ENCODE results near the gene EFL1. TPM values are rescaled to one million over a fixed set of nuclear protein-coding genes. Genes with fewer than 3 reads are reported as not detected.

The EFL1 gene
- polyA plus RNA-seq, 1 donor (not counting 4 experiments of a cell fraction or from before 2014, with no cell fraction given): 32.0 TPM

DNA sequence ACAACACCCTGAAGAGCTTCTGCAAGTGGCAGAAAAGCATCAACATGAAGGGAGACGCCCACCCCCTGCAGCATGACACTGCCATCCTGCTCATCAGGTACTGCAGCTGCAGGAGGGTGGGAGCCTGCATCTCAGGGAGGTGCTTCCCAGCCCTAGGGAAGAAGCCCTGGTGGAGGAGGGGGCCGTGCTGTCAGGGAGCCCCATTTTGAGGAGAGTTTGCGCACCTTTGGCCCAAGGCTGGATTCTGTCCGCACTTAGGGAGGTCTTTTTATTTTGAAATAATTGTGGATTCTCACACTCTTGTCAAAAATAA, 42.2 kb upstream of the EFL1 start:
- Histone ChIP-seq H3K27me3 (ENCODE audit: control insufficient read depth, extremely low read depth, insufficient read depth, low read length) (peaks cover 3% of the 10 kb centered on the region), H2AFZ (ENCODE audit: control insufficient read depth, low read length) (no peak overlapping the region), H3K36me3 (ENCODE audit: control insufficient read depth in 2 of 2, extremely low read depth in 1 of 2, insufficient read depth in 2 of 2, low read length in 2 of 2) (no peaks in the 10 kb centered on the region), H3K9ac (ENCODE audit: control insufficient read depth, extremely low read depth, insufficient read depth, low read length) (no peak overlapping the region), H3K27ac (ENCODE audit: control insufficient read depth, insufficient read depth, low read length) (no peak overlapping the region), H3K4me3 (ENCODE audit: control insufficient read depth in 2 of 3, extremely low read depth in 1 of 3, insufficient read depth in 2 of 3, low read depth in 1 of 3, low read length in 3 of 3) (no peak overlapping the region), H3K9me3 (ENCODE audit: control insufficient read depth, low read depth, low read length) (no peaks in the 10 kb centered on the region), H3K9me1 (ENCODE audit: control insufficient read depth, extremely low read depth, insufficient read depth, low read length) (no peaks in the 10 kb centered on the region), H4K20me1 (ENCODE audit: control insufficient read depth, extremely low read depth, insufficient read depth, low read length) (no peaks in the 10 kb centered on the region), H3K4me1 (ENCODE audit: control insufficient read depth, extremely low read depth, insufficient read depth, low read length) (no peaks in the 10 kb centered on the region), H3K4me2 (ENCODE audit: control insufficient read depth, extremely low read depth, insufficient read depth, low read depth, low read length) (no peak overlapping the region), H3K79me2 (ENCODE audit: control insufficient read depth, insufficient read depth, low read length) (no peaks in the 10 kb centered on the region)
- FAIRE-seq (no peak), DNase-seq (ENCODE audit: low read depth, low spot score) (no peak)
- TF ChIP-seq EZH2 (IDR thresholded peaks at IDR 0.05; ENCODE audit: low read length): no peak
- TF ChIP-seq, protein P1, sequence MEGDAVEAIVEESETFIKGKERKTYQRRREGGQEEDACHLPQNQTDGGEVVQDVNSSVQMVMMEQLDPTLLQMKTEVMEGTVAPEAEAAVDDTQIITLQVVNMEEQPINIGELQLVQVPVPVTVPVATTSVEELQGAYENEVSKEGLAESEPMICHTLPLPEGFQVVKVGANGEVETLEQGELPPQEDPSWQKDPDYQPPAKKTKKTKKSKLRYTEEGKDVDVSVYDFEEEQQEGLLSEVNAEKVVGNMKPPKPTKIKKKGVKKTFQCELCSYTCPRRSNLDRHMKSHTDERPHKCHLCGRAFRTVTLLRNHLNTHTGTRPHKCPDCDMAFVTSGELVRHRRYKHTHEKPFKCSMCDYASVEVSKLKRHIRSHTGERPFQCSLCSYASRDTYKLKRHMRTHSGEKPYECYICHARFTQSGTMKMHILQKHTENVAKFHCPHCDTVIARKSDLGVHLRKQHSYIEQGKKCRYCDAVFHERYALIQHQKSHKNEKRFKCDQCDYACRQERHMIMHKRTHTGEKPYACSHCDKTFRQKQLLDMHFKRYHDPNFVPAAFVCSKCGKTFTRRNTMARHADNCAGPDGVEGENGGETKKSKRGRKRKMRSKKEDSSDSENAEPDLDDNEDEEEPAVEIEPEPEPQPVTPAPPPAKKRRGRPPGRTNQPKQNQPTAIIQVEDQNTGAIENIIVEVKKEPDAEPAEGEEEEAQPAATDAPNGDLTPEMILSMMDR (optimal IDR thresholded peaks at IDR 0.05 in 1 of 3, IDR thresholded peaks at IDR 0.05 in 1 of 3, conservative IDR thresholded peaks at IDR 0.05 in 1 of 3; ENCODE audit: extremely low read depth in 1 of 3, insufficient read depth in 2 of 3, low read length in 3 of 3): no peak
- dilution Hi-C loops (cut with MboI; ENCODE audit: extremely low pct_ligation_motif_present, low sequenced_read_pairs): no loop called here

DNA sequence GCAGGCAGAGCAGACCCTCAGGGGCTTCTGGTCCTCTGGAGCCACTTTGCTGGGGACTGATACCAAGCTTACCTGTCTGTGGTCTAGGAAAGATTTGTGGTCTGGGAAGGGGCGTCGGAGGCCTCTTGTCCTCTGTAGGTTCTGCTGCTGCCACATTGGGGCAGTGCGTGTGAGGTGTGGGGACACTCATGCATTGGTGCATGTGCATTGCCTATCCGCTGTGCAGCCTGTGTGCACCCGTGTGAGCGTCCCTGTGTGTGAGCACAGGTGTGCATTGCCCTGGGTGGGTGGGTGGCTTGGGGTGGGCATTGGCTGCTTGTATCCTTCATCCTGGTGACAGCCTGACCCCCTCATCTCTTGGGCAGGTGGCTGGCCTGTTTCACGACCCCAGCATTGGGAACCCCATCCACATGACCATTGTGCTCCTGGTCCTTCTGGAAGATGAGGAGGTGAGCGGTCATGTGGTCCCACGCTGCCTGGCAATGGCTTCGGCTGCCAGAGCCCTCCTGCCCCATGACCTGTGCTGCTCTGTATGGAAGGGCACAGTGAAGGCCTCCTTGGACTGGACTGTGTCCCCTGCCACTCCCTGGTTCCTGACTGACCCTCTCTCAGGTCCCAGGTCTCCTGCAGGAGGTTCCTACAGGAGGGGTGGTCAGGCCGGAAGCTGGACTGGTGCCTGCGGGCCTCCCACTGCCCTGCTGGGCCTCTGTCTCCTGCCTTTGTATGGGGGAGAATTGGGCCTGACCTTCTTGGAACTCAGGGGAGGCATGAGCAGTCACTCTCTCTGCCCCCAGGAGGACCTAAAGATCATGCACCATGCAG, 41.6 kb upstream of the EFL1 start:
- H3K27ac ChIP-seq (ENCODE audit: control insufficient read depth, insufficient read depth, low read length): no peak overlapping the region
- dilution Hi-C loops (cut with MboI; ENCODE audit: extremely low pct_ligation_motif_present, low sequenced_read_pairs): no loop called here

More for the DNA sequence above, 41.6 kb upstream of the EFL1 start:
- Histone ChIP-seq H4K20me1 (ENCODE audit: control insufficient read depth, extremely low read depth, insufficient read depth, low read length) (no peaks in the 10 kb centered on the region), H3K4me1 (ENCODE audit: control insufficient read depth, extremely low read depth, insufficient read depth, low read length) (no peaks in the 10 kb centered on the region), H2AFZ (ENCODE audit: control insufficient read depth, low read length) (no peak overlapping the region), H3K4me2 (ENCODE audit: control insufficient read depth, extremely low read depth, insufficient read depth, low read depth, low read length) (no peak overlapping the region), H3K9me3 (ENCODE audit: control insufficient read depth, low read depth, low read length) (no peaks in the 10 kb centered on the region), H3K9me1 (ENCODE audit: control insufficient read depth, extremely low read depth, insufficient read depth, low read length) (no peaks in the 10 kb centered on the region), H3K9ac (ENCODE audit: control insufficient read depth, extremely low read depth, insufficient read depth, low read length) (no peak overlapping the region), H3K4me3 (ENCODE audit: control insufficient read depth in 2 of 3, extremely low read depth in 1 of 3, insufficient read depth in 2 of 3, low read depth in 1 of 3, low read length in 3 of 3) (no peak overlapping the region), H3K36me3 (ENCODE audit: control insufficient read depth in 2 of 2, extremely low read depth in 1 of 2, insufficient read depth in 2 of 2, low read length in 2 of 2) (no peaks in the 10 kb centered on the region), H3K27me3 (ENCODE audit: control insufficient read depth, extremely low read depth, insufficient read depth, low read length) (peaks cover 3% of the 10 kb centered on the region), H3K79me2 (ENCODE audit: control insufficient read depth, insufficient read depth, low read length) (no peaks in the 10 kb centered on the region)
- FAIRE-seq (no peak), DNase-seq (ENCODE audit: low read depth, low spot score) (no peak)
- TF ChIP-seq EZH2 (IDR thresholded peaks at IDR 0.05; ENCODE audit: low read length): no peak
- TF ChIP-seq, protein P1 (optimal IDR thresholded peaks at IDR 0.05 in 1 of 3, IDR thresholded peaks at IDR 0.05 in 1 of 3, conservative IDR thresholded peaks at IDR 0.05 in 1 of 3; ENCODE audit: extremely low read depth in 1 of 3, insufficient read depth in 2 of 3, low read length in 3 of 3): no peak
